Endothelial cell of umbilical vein (primary cell): Measurements from ENCODE around the gene GSKIP. TPM values are rescaled to one million over a fixed set of nuclear protein-coding genes. Genes with fewer than 3 reads are reported as not detected.

Experiments used
- BruUV-seq: library from RNA; stranded (reverse); fragments of 400-500 nt; replicated peaks from 2 replicates; lab custom pipeline; 2021; lab: Mats Ljungman, UMichigan
- CTCF ChIA-PET: fragments of 300-600, 350-600 bp; sonication (Branson Sonifier 250); formaldehyde crosslinking; loops from one replicate; lab custom pipeline; 2021; ENCODE audit warnings: antibody characterized with exemption, inconsistent platforms; lab: Charles Lee
- POLR2A ChIA-PET: fragments of 300-600, 350-600 bp; sonication (Branson Sonifier 250); formaldehyde crosslinking; loops from one replicate; lab custom pipeline; 2021; ENCODE audit warnings: antibody characterized with exemption, inconsistent platforms; lab: Charles Lee
- DNase-seq: peaks from one replicate; pipeline ENCODE4 v3.0.0-alpha.2; 2011; ENCODE audit warnings: low read depth, low spot score
- FAIRE-seq: peaks from 2 replicates; lab custom pipeline; 2011; peaks lifted over from hg19 to GRCh38; lab: Jason Lieb, UNC
- H2AFZ ChIP-seq: 2 replicates; pipeline ENCODE4 v1.6.0; 2012; ENCODE audit warnings: low read depth, low read length, control low read depth, inconsistent platforms
- H3K27ac ChIP-seq: 2 replicates; pipeline ENCODE4 v1.5.1; 2011; ENCODE audit warnings: low read depth, mild to moderate bottlenecking, control low read depth, low read length, moderate library complexity; ENCODE audit not compliant: insufficient read depth
- H3K27me3 ChIP-seq, 2 experiments: 2 replicates each; pipeline versions ENCODE4 v1.6.0 to v1.6.1; 2011; ENCODE audit warnings: low read length in 2 of 2, mixed read lengths in 1 of 2; ENCODE audit not compliant: control insufficient read depth in 2 of 2, insufficient read depth in 2 of 2
- H3K36me3 ChIP-seq, 2 experiments: 2 replicates in 1 of 2; 3 replicates in 1 of 2; pipeline ENCODE4 v1.5.1; 2011; ENCODE audit warnings: low read length in 2 of 2, mild to moderate bottlenecking in 1 of 2, moderate library complexity in 1 of 2; ENCODE audit not compliant: control insufficient read depth in 2 of 2, insufficient read depth in 2 of 2; ENCODE audit errors: extremely low read depth in 1 of 2
- H3K4me1 ChIP-seq: 3 replicates; pipeline ENCODE4 v1.5.1; 2011; ENCODE audit warnings: mild to moderate bottlenecking, low read length; ENCODE audit not compliant: control insufficient read depth, insufficient read depth; ENCODE audit errors: extremely low read depth
- H3K4me2 ChIP-seq: 2 replicates; pipeline ENCODE4 v1.6.1; 2011; ENCODE audit warnings: low read length, control low read depth, mixed read lengths; ENCODE audit not compliant: insufficient read depth
- H3K4me3 ChIP-seq, 3 experiments: fragments of 200-600 bp in 1 of 3; sonication (generic), shearing (Covaris generic) in 1 of 3; replicated peaks in 1 of 3; 2 replicates each; pipeline ENCODE4 v1.5.1; 2011 to 2016; ENCODE audit warnings: control low read depth in 3 of 3, low read length in 3 of 3, mild to moderate bottlenecking in 2 of 3, inconsistent platforms in 1 of 3, low read depth in 1 of 3, moderate library complexity in 1 of 3; ENCODE audit not compliant: insufficient read depth in 1 of 3
- H3K79me2 ChIP-seq: 2 replicates; pipeline ENCODE4 v1.6.0; 2012; ENCODE audit warnings: low read length, inconsistent platforms; ENCODE audit not compliant: control insufficient read depth, insufficient read depth
- H3K9ac ChIP-seq: replicated peaks from 2 replicates; pipeline ENCODE3; 2011; ENCODE audit warnings: low read length, control low read depth; ENCODE audit not compliant: insufficient read depth; ENCODE audit errors: extremely low read depth
- H3K9me1 ChIP-seq: replicated peaks from 3 replicates; pipeline ENCODE4 v1.6.0; 2011; ENCODE audit warnings: mild to moderate bottlenecking, low read length; ENCODE audit not compliant: control insufficient read depth, insufficient read depth; ENCODE audit errors: extremely low read depth
- H3K9me3 ChIP-seq: replicated peaks from 2 replicates; pipeline ENCODE4 v1.5.1; 2012; ENCODE audit warnings: low read length, inconsistent platforms; ENCODE audit not compliant: control insufficient read depth, insufficient read depth
- H4K20me1 ChIP-seq: replicated peaks from 2 replicates; pipeline ENCODE3; 2011; ENCODE audit warnings: mild to moderate bottlenecking, low read length; ENCODE audit not compliant: control insufficient read depth, insufficient read depth; ENCODE audit errors: extremely low read depth
- CTCF ChIP-seq, 2 donors: IDR thresholded peaks; 1 replicate in 1 of 2; 2 replicates in 1 of 2; pipeline ENCODE4 v1.5.1; 2011; ENCODE audit warnings: low read length in 2 of 2, mild to moderate bottlenecking in 2 of 2, moderate library complexity in 2 of 2, control low read depth in 1 of 2, inconsistent platforms in 1 of 2, low read depth in 1 of 2; ENCODE audit not compliant: insufficient read depth in 1 of 2; ENCODE audit errors: extremely low read depth in 1 of 2
- EZH2 ChIP-seq: IDR thresholded peaks from 2 replicates; pipeline ENCODE4 v1.6.1; 2012; ENCODE audit warnings: borderline replicate concordance, low read depth, mild to moderate bottlenecking, moderate library complexity, low read length, inconsistent platforms; ENCODE audit not compliant: severe bottlenecking
- FOS ChIP-seq: IDR thresholded peaks from 2 replicates; pipeline ENCODE4 v1.6.1; 2011; ENCODE audit warnings: mild to moderate bottlenecking, low read length, moderate library complexity, borderline replicate concordance; ENCODE audit not compliant: insufficient read depth
- GATA2 ChIP-seq: IDR thresholded peaks from 2 replicates; pipeline ENCODE4 v1.7.0; 2011; ENCODE audit warnings: low read depth, mild to moderate bottlenecking, moderate library complexity, mixed read lengths, low read length; ENCODE audit not compliant: insufficient read length, insufficient read depth
- JUN ChIP-seq: IDR thresholded peaks from 2 replicates; pipeline ENCODE4 v1.6.1; 2011; ENCODE audit warnings: borderline replicate concordance, low read depth; ENCODE audit not compliant: insufficient read length, insufficient read depth
- MAX ChIP-seq: IDR thresholded peaks from 2 replicates; pipeline ENCODE4 v1.6.1; 2011; ENCODE audit not compliant: insufficient read depth, insufficient read length
- MYC ChIP-seq: IDR thresholded peaks from one replicate; pipeline ENCODE4 v1.6.1; 2011; ENCODE audit warnings: mild to moderate bottlenecking, low read depth, low read length
- POLR2A ChIP-seq: IDR thresholded peaks from 2 replicates; pipeline ENCODE4 v1.6.1; 2012; ENCODE audit warnings: low read depth, mild to moderate bottlenecking, control low read depth, low read length
- POLR2AphosphoS5 ChIP-seq: IDR thresholded peaks from 2 replicates; pipeline ENCODE4 v1.6.1; 2012; ENCODE audit warnings: low read depth, mild to moderate bottlenecking, control low read depth, low read length, moderate library complexity; ENCODE audit not compliant: insufficient read depth
- dilution Hi-C: fragments of 300-500 bp; cut with MboI; formaldehyde crosslinking; loops from one replicate; pipeline ENCODE4 v1.15.0; 2019; ENCODE audit warnings: low sequenced_read_pairs; ENCODE audit not compliant: extremely low pct_ligation_motif_present
- intact Hi-C: fragments of 100-400 bp; cut with micrococcal nuclease; formaldehyde crosslinking; loops from one replicate; pipeline ENCODE4 v1.10.0; 2022
- polyA plus RNA-seq, 4 experiments: library from polyadenylated mRNA; depleted of rRNA in 3 of 4; stranded (reverse) in 3 of 4; unstranded in 1 of 4; fragments of >200 nt; gene quantifications; 2 replicates each; pipeline versions ENCODE4 v1.2.1 to v1.2.3, GENCODE V29; 2011 to 2012; ENCODE audit warnings: missing spikeins in 1 of 4
- total RNA-seq: library from RNA; stranded (reverse); gene quantifications from 2 replicates; pipeline ENCODE4 v1.2.3, GENCODE V29; 2021

GSKIP gene
- total and polyA plus RNA-seq, 2 donors (not counting 3 experiments of a cell fraction or from before 2014, with no cell fraction given): 9.2 to 15.9 TPM

- no peaks in the 10 kb centered on the region for H4K20me1 ChIP-seq
- ChIA-PET POLR2A (no interaction called here), CTCF (interaction anchor here (2.1 kb wide), 1 partner anchor 10 kb away, joined by 6 read pairs; no protein-coding TSS in a partner anchor)
- DNase-seq (no peak), FAIRE-seq (no peak)
- H3K4me3 ChIP-seq: no peak overlapping the region
- no peak overlapping the region for H3K27ac ChIP-seq
- no TSS peak for BruUV-seq
- H2AFZ ChIP-seq: no peak overlapping the region
- H3K9me3 ChIP-seq: no peaks in the 10 kb centered on the region
- no peaks in the 10 kb centered on the region for H3K27me3 ChIP-seq
- H3K9me1 ChIP-seq: no peaks in the 10 kb centered on the region
- no peak overlapping the region for H3K9ac ChIP-seq
- H3K4me2 ChIP-seq: no peak overlapping the region
- intact Hi-C loops (no loop called here), dilution Hi-C loops (no loop called here)
- TF ChIP-seq FOS: no peak
- TF ChIP-seq JUN: no peak
- H3K36me3 ChIP-seq: no peaks in the 10 kb centered on the region
- H3K79me2 ChIP-seq: no peaks in the 10 kb centered on the region
- H3K4me1 ChIP-seq: no peaks in the 10 kb centered on the region
Measured at GRCh38 chr14:96413526-96413925, 50.2 kb downstream of the GSKIP start.

GRCh38 chr14:96415559-96415958, 52.2 kb downstream of the GSKIP start:
- Histone ChIP-seq H4K20me1 (no peaks in the 10 kb centered on the region), H3K9me3 (no peaks in the 10 kb centered on the region), H3K9ac (no peak overlapping the region), H3K4me2 (no peak overlapping the region), H3K4me3 (no peak overlapping the region), H2AFZ (no peak overlapping the region), H3K27ac (no peak overlapping the region), H3K9me1 (no peaks in the 10 kb centered on the region), H3K36me3 (no peaks in the 10 kb centered on the region), H3K79me2 (no peaks in the 10 kb centered on the region), H3K4me1 (no peaks in the 10 kb centered on the region), H3K27me3 (no peaks in the 10 kb centered on the region)
- dilution Hi-C loops (no loop called here), intact Hi-C loops (no loop called here)
- POLR2A ChIA-PET: no interaction called here
- no peak for TF ChIP-seq MYC
- TF ChIP-seq POLR2A: no peak
- TF ChIP-seq CTCF (IDR thresholded peaks at IDR 0.05; ENCODE audit: extremely low read depth in 1 of 2, insufficient read depth in 1 of 2, low read depth in 1 of 2, low read length in 2 of 2): no peak
- TF ChIP-seq JUN: no peak
- TF ChIP-seq FOS: no peak
- TF ChIP-seq POLR2AphosphoS5: no peak
- TF ChIP-seq GATA2: no peak
- no peak for TF ChIP-seq EZH2
- TF ChIP-seq MAX: no peak
- no TSS peak for BruUV-seq
- FAIRE-seq: no peak
- no peak for DNase-seq
- CTCF ChIA-PET: no interaction called here
